NCI-H2196 (cell line): ENCODE results near the gene PHF11.
"Not testable (repeated sequence)": the region's sequence is repeated elsewhere in the genome, so short reads cannot be mapped to it uniquely, and the experiment has no call there.

Experiments used
- DNase-seq: peaks from one replicate; lab custom pipeline; 2025; ENCODE audit not compliant: unreplicated experiment; lab: John Stamatoyannopoulos, UW

Gene PHF11

DNA sequence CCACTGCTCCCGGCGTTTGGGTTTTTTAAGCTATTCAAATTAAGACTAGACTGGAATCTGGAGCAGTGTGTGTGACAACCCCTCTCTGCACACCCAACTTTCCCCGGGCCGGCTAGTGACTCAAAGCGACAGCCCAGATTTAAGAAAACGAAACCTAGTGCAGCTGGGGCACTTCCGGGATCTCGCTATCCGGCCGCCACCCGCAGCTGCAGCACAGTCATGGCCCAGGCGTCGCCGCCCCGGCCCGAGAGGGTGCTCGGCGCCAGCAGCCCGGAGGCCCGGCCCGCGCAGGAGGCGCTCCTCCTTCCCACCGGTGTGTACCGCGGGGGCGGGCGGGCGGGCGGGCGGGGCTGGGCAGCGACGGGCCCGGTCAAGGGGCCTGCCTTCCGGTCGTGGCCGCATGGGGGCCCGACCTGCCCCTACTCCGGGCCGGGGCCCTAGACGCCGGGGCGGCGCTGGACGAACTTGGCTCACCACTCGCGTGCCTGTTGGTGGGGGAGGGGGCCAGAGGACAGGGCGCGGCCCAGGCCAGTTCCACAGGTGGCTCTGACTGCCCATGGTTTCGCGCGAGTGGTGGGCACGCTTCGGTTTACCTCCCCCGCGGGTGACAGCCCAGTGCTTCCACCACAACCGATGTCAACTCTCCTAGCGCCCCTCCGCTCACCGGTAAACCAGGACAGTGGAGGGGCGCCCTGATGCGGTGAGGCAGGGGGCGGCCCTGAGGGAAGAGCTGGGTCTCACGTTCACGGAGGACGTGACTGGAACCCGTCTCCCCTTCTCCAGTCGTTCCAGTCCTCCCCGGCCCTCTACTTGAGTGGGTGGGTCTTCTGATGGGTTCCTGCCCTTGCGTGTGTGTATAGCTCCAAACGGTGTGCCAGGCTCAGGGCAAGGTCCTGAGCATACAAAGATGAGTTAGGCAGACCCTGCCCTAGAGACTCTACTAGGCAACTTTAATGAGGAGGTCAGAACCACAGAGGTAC is at the start of gene PHF11:
Gene PHF11 (plus strand): TSS at position 171 of the 980 bp plus-strand sequence. CDS start 49 bp downstream, at position 220.
- DNase-seq, result peak; percentile 17

DNA sequence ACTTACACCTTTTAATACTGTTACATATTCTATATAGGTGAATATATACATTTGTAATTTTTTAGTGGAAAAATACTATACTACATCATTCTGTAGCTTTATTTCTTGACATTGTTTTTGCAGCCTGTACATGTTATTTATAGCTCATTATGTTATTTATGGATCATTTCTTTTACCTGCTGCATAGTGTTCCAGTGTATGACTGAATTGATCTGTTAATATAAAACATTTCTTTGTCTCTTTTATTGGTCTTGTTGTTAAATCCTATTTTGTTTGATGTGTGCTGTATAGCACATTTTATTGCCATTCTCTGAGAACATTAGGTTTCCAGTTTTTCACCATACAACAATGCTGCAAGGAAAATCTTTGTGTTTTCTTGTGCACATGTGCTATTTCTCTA is 49.3 kb upstream of the PHF11 start:
- DNase-seq, result no peak

DNA sequence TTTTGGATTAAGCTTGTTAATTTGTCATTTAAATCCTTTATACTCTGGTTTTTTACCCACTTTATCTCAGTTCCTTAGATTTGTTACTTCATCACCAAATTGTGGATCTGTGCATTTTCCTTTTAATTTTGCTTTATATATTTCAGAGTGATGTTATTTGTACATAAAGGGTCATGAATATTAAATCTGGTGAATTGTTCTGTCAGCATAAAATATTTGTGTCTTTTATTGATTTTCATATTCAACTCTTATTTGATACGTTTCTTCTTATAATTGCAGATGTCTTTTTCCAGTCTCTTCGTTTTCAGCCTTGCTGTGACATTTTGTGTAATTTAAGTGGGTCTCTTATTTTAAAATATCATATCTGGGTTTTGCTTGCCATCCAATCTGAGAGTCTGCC is 47.0 kb upstream of the PHF11 start:
- DNase-seq, result no peak

- no peak for DNase-seq
Measured at GRCh38 chr13:49450105-49450819, 45.5 kb upstream of the PHF11 start.

- DNase-seq, result no peak
Measured at GRCh38 chr13:49452725-49453457, 42.9 kb upstream of the PHF11 start.

- no peak for DNase-seq
Measured at GRCh38 chr13:49453465-49453864, 42.3 kb upstream of the PHF11 start.

DNA sequence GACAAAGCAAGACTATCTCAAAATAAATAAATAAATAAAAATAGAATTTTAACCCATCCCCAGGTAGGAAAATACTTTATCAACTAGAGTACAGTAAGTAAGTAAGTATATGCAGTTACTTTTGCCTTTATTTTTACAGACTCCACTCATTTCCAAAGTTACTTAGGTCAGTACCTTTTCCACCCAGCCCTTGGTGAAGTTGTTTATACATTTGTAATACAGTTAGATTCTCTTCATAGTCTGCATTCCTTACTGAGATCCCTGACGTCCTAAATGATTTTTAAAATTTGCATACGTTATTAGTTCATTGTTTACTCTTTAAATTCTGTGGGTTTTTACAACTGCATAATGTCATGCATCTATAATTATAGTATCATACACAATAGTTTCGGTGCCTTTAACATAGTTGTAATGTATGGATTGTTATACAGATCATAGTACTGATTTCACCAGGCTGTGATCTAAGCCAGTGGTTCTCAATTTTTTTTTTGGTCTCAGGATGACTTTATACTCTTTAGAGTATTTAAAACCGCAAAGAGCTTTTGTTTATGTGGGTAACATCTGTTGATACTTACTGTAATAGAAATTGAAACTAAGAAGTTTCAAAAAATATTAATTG is 41.3 kb upstream of the PHF11 start:
- DNase-seq, result no peak

- no peak for DNase-seq
Measured at GRCh38 chr13:49455007-49455398, 40.8 kb upstream of the PHF11 start.

- DNase-seq, result no peak
Measured at GRCh38 chr13:49456156-49456555, 39.6 kb upstream of the PHF11 start.

DNA sequence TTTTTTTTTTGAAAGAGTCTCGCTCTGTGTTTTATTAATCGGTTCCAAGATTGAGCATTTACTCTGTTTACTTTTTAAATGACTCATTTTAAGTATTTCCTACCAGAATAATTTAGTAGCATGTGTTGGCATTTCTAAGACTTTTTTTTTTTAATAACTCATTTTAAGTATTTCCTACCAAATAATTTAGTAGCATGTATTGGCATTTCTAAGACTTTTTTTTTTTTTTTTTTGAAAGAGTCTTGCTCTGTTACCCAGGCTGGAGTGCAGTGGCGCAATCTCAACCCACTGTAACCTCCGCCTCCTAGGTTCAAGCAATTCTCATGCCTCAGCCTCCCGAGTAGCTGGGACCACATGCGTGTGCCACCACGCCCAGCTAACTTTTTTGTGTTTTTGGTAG is 38.5 kb upstream of the PHF11 start:
- no peak for DNase-seq

GRCh38 chr13:49459580-49459979 is 36.2 kb upstream of the PHF11 start:
- DNase-seq, result no peak

DNA sequence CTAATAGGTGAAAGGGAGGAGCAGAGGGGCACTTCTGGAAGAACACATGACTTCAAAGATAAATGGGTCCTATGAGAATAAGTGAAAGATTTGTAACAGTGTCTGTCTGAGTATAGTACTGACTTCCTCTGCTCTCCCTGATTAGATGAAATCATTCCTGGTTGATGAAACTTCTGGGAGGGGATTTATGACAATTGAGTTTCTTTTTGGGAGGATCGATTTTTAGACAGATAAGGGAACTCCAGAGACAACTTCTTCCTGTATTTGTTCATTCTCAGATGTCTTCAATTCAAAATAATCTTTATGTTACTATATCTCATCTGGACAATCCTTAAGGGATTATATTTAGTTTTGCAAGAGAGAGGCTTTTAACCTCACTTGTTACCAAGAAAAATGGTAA is 31.7 kb upstream of the PHF11 start:
- DNase-seq, result no peak

DNA sequence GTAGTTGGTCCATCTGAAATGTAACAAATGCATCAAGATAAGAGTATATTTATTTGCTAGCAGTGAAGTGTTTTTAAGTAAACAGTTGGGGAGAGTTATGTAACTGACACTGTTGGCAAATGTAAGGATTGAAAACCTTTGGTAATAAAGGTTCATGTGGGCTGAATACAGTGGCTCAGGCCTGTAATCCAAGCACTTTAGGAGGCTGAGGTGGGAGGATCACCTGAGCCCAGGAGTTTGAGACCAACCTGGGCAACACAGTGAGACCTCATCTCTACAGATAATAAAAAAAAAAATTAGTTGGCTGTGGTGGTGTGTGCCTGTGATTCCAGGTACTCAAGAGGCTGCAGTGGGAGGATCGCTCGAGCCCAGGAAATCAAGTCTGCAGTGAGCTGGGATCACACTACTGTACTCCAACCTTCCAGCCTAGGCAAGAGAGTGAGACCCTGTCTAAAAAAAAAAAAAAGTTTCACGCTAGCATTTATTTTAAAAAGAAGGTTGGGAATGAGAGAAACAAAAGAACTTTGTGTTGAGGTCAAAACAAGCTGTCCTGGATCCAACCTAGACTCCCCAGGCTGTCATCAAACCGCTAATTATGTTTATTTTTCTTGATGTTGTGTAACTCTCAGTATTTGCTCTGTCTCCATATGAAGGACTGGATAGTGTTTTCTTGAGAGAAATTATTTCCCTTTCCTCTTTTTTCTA is 31.0 kb upstream of the PHF11 start:
- no peak for DNase-seq

DNA sequence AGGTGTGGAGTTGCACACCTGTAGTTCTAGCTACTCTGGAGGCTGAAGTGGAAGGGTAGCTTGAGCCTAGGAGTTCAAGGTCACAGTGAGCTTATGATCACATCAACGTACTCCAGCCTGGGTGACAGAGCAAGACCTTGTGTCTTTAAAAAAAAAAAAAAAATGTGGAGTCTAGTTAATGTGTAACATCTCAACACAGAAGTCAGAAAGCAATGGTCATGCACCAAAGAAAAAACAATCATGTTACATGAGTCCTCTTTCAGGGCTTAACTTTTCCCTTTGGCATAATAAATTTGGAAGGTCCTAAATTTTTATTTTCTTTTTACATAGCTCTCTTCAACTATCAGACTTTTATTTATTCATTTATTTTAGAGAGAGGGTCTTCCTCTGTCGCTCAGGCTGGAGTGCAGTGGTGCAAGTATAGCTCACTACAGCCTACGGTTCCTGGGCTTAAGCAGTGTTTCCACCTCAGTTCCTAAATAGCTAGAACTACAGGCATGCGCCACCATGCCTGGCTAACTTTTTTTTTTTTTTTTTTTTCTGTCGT is 29.4 kb upstream of the PHF11 start:
- DNase-seq, result no peak

GRCh38 chr13:49472186-49472585 is 23.6 kb upstream of the PHF11 start:
- DNase-seq, result no peak

DNA sequence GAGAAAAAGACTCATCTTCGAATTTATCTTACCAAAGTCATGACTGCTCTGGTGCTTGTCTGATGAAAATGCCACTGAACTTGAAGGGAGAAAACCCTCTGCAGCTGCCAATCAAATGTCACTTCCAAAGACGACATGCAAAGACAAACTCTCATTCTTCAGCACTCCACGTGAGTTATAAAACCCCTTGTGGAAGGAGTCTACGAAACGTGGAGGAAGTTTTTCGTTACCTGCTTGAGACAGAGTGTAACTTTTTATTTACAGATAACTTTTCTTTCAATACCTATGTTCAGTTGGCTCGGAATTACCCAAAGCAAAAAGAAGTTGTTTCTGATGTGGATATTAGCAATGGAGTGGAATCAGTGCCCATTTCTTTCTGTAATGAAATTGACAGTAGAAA is 19.2 kb upstream of the PHF11 start:
- DNase-seq, result no peak

- no peak for DNase-seq
Measured at GRCh38 chr13:49481788-49482187, 14.0 kb upstream of the PHF11 start.

GRCh38 chr13:49488563-49488962 is 7.2 kb upstream of the PHF11 start:
- no peak for DNase-seq

DNA sequence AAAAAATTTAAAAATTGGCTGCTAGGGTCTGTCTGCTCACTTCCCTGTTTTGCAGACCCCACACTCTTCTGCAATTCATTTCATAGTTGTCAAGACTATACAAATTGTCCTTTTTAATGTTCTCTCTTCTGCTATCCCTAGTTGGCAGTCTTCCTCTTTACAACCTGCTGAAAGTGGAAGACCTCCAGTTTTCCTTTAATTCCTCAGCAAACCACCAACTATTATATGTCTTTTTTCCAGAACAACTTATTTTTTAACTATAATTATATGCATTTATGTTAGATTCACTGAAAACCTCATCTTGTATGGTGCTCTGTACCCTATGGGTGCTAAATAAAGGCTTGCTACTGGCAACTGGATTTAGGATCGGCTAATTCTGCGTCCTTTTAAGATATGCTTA is 1.1 kb upstream of the PHF11 start:
- DNase-seq, result no peak

- not testable (repeated sequence) for DNase-seq
Measured at GRCh38 chr13:49496837-49497236, 1.1 kb downstream of the PHF11 start.
